ENCODE measurements around the gene FAM228A.

The FAM228A gene

DNA sequence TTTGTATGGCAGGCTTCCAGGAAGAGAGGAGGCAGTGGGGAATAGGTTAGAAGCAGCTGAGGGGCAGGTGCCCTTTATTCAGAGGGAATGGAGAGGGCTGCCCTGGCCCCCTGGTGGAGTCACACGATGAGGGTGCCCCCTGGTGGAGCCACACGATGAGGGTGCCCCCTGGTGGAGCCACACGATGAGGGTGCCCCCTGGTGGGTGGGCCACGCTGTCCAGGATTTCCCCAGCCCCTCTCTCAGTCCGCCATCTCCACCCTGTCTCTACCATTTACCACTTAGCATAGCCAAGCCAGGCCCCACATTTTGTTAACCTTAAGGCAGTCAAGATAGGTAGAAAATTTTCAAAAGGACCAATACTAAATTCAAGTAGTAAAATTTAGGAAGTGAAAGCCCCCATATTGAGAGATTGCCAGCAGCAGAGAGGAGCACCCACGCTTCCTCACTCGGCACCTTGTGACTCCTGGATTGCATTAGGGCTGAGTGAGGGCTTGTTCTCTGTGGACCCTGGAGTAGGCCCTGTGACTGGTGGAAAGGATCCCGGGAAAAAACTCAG, 10.4 kb upstream of the FAM228A start:
- TF ChIP-seq, protein P1, sequence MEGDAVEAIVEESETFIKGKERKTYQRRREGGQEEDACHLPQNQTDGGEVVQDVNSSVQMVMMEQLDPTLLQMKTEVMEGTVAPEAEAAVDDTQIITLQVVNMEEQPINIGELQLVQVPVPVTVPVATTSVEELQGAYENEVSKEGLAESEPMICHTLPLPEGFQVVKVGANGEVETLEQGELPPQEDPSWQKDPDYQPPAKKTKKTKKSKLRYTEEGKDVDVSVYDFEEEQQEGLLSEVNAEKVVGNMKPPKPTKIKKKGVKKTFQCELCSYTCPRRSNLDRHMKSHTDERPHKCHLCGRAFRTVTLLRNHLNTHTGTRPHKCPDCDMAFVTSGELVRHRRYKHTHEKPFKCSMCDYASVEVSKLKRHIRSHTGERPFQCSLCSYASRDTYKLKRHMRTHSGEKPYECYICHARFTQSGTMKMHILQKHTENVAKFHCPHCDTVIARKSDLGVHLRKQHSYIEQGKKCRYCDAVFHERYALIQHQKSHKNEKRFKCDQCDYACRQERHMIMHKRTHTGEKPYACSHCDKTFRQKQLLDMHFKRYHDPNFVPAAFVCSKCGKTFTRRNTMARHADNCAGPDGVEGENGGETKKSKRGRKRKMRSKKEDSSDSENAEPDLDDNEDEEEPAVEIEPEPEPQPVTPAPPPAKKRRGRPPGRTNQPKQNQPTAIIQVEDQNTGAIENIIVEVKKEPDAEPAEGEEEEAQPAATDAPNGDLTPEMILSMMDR (conservative IDR thresholded peaks at IDR 0.05; ENCODE audit: low read length) = peak; percentile 99
- TF ChIP-seq EZH2phosphoT487 (IDR thresholded peaks at IDR 0.05; ENCODE audit: borderline replicate concordance) = no peak
- H3K9ac ChIP-seq (ENCODE audit: low read depth, low read length, poor library complexity, severe bottlenecking) = peak overlapping the region; percentile 29
- H3K9me3 ChIP-seq (ENCODE audit: insufficient read depth, low read depth, low read length) = no peaks in the 10 kb centered on the region
- H3K36me3 ChIP-seq (ENCODE audit: insufficient read depth, low read length) = no peaks in the 10 kb centered on the region
- no peaks in the 10 kb centered on the region for H3K27me3 ChIP-seq (ENCODE audit: insufficient read depth, low read length, poor library complexity, severe bottlenecking)
- peak overlapping the region; percentile 68 for H2AFZ ChIP-seq (ENCODE audit: low read length)
- no peak overlapping the region for H3K4me2 ChIP-seq (ENCODE audit: low read depth, low read length, poor library complexity, severe bottlenecking)
- no peaks in the 10 kb centered on the region for H3K4me1 ChIP-seq (ENCODE audit: insufficient read depth, low read length, poor library complexity, severe bottlenecking)
- no peaks in the 10 kb centered on the region for H3K79me2 ChIP-seq (ENCODE audit: insufficient read depth, low read length)
- H4K20me1 ChIP-seq (ENCODE audit: insufficient read depth, low read length, poor library complexity, severe bottlenecking) = no peaks in the 10 kb centered on the region
- H3K9me2 ChIP-seq (replicated peaks; ENCODE audit: low read depth, low read length) = no peaks in the 10 kb centered on the region
- H3F3A ChIP-seq (ENCODE audit: low read depth) = no peaks in the 10 kb centered on the region
- no peak overlapping the region for H3K4me3 ChIP-seq (ENCODE audit: low read length, poor library complexity, severe bottlenecking)

GRCh38 chr2:24169023-24169422, 5.8 kb upstream of the FAM228A start:
- Histone ChIP-seq H4K20me1 (ENCODE audit: insufficient read depth, low read length, poor library complexity, severe bottlenecking) (no peaks in the 10 kb centered on the region), H3K9me3 (ENCODE audit: insufficient read depth, low read depth, low read length) (no peaks in the 10 kb centered on the region), H3K36me3 (ENCODE audit: insufficient read depth, low read length) (no peaks in the 10 kb centered on the region), H3K4me3 (ENCODE audit: low read length, poor library complexity, severe bottlenecking) (no peak overlapping the region), H3K4me2 (ENCODE audit: low read depth, low read length, poor library complexity, severe bottlenecking) (no peak overlapping the region), H2AFZ (ENCODE audit: low read length) (no peak overlapping the region), H3K79me2 (ENCODE audit: insufficient read depth, low read length) (no peaks in the 10 kb centered on the region), H3F3A (ENCODE audit: low read depth) (no peaks in the 10 kb centered on the region), H3K9me2 (replicated peaks; ENCODE audit: low read depth, low read length) (no peaks in the 10 kb centered on the region), H3K27me3 (ENCODE audit: insufficient read depth, low read length, poor library complexity, severe bottlenecking) (no peaks in the 10 kb centered on the region), H3K9ac (ENCODE audit: low read depth, low read length, poor library complexity, severe bottlenecking) (no peak overlapping the region), H3K4me1 (ENCODE audit: insufficient read depth, low read length, poor library complexity, severe bottlenecking) (no peaks in the 10 kb centered on the region)
- TF ChIP-seq EZH2phosphoT487 (IDR thresholded peaks at IDR 0.05; ENCODE audit: borderline replicate concordance) = no peak
- TF ChIP-seq, protein P1 (conservative IDR thresholded peaks at IDR 0.05; ENCODE audit: low read length) = no peak

DNA sequence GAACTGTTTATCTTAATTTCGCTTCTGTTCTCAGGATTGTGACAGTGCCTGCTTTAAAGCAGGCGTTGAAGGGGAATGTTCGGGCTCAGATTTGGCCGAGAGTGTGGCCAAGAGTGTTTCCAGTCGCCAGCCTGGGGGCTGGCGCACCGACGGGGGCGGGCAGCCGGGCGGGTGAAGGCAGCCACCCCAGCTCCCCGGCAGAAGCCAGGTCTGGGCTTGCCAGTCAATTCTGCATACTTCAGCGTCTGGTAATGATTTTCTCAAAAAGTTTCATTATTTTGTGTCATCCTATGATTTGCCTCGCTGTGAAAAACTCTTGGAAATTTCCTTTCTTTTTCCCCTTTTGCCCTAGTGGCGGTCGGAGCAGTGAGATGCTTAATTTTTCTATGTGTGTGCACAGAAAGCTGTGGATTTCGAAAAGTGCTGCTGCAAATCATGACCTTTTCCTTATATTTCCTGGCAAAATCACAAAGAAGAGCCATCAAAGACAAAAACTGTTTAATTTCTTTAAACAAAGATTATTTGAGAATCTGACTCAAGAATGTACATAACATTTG, 856 bp downstream of the FAM228A start:
- Histone ChIP-seq H3K27me3 (ENCODE audit: insufficient read depth, low read length, poor library complexity, severe bottlenecking) (no peaks in the 10 kb centered on the region), H3K36me3 (ENCODE audit: insufficient read depth, low read length) (no peaks in the 10 kb centered on the region), H3K9me3 (ENCODE audit: insufficient read depth, low read depth, low read length) (no peaks in the 10 kb centered on the region), H3F3A (ENCODE audit: low read depth) (no peaks in the 10 kb centered on the region), H3K9ac (ENCODE audit: low read depth, low read length, poor library complexity, severe bottlenecking) (no peak overlapping the region), H3K4me1 (ENCODE audit: insufficient read depth, low read length, poor library complexity, severe bottlenecking) (peaks cover 15% of the 10 kb centered on the region), H2AFZ (ENCODE audit: low read length) (no peak overlapping the region), H4K20me1 (ENCODE audit: insufficient read depth, low read length, poor library complexity, severe bottlenecking) (no peaks in the 10 kb centered on the region), H3K4me3 (ENCODE audit: low read length, poor library complexity, severe bottlenecking) (no peak overlapping the region), H3K9me2 (replicated peaks; ENCODE audit: low read depth, low read length) (no peaks in the 10 kb centered on the region), H3K4me2 (ENCODE audit: low read depth, low read length, poor library complexity, severe bottlenecking) (no peak overlapping the region), H3K79me2 (ENCODE audit: insufficient read depth, low read length) (no peaks in the 10 kb centered on the region)
- TF ChIP-seq EZH2phosphoT487 (IDR thresholded peaks at IDR 0.05; ENCODE audit: borderline replicate concordance) = no peak
- TF ChIP-seq, protein P1 (conservative IDR thresholded peaks at IDR 0.05; ENCODE audit: low read length) = no peak

Data from Loucy (cell line).